Osteocyte (in vitro differentiated cells): ENCODE measurements around the gene FANCC. TPM values are rescaled to one million over a fixed set of nuclear protein-coding genes. Genes with fewer than 3 reads are reported as not detected.

Source experiments
- DNase-seq: peaks from one replicate; pipeline ENCODE4 v3.0.0; 2021; ENCODE audit warnings: mixed read lengths; ENCODE audit not compliant: unreplicated experiment; ENCODE audit errors: extremely low spot score
- H3K27ac Mint-ChIP-seq: one replicate; pipeline ENCODE4 v1.8.0; 2021; ENCODE audit warnings: mild to moderate bottlenecking, mixed read lengths; ENCODE audit not compliant: unreplicated experiment
- H3K27me3 Mint-ChIP-seq: one replicate; pipeline ENCODE4 v1.8.0; 2021; ENCODE audit warnings: mixed read lengths; ENCODE audit not compliant: unreplicated experiment
- H3K36me3 Mint-ChIP-seq: one replicate; pipeline ENCODE4 v1.8.0; 2021; ENCODE audit warnings: mixed read lengths; ENCODE audit not compliant: unreplicated experiment
- H3K4me1 Mint-ChIP-seq: one replicate; pipeline ENCODE4 v1.8.0; 2021; ENCODE audit warnings: mixed read lengths; ENCODE audit not compliant: unreplicated experiment
- H3K4me3 Mint-ChIP-seq: one replicate; pipeline ENCODE4 v1.8.0; 2021; ENCODE audit warnings: mild to moderate bottlenecking, moderate library complexity, mixed read lengths; ENCODE audit not compliant: unreplicated experiment
- H3K9me3 Mint-ChIP-seq: one replicate; pipeline ENCODE4 v1.8.0; 2021; ENCODE audit warnings: mixed read lengths; ENCODE audit not compliant: unreplicated experiment
- CTCF ChIP-seq: fragments of 200-600 bp; sonication (generic); IDR thresholded peaks from 2 replicates; pipeline ENCODE4 v1.5.0; 2021; ENCODE audit warnings: antibody characterized with exemption, mild to moderate bottlenecking, moderate library complexity
- total RNA-seq: library from RNA; stranded (reverse); gene quantifications from 2 replicates; pipeline ENCODE4 v1.2.1, GENCODE V29; 2021

FANCC gene
- total RNA-seq, 1 donor from 2014 or later, result 12.3 TPM

- no peaks in the 10 kb centered on the region for H3K9me3 Mint-ChIP-seq
- H3K36me3 Mint-ChIP-seq, result peaks cover 7% of the 10 kb centered on the region
- H3K4me1 Mint-ChIP-seq, result peaks cover 32% of the 10 kb centered on the region
- DNase-seq, result peak; percentile 51
- no peaks in the 10 kb centered on the region for H3K27me3 Mint-ChIP-seq
- no peak overlapping the region for H3K4me3 Mint-ChIP-seq
- no peak overlapping the region for H3K27ac Mint-ChIP-seq
- no peak for TF ChIP-seq CTCF
Observed at GRCh38 chr9:95132366-95133324, 184.9 kb downstream of the FANCC start.

DNA sequence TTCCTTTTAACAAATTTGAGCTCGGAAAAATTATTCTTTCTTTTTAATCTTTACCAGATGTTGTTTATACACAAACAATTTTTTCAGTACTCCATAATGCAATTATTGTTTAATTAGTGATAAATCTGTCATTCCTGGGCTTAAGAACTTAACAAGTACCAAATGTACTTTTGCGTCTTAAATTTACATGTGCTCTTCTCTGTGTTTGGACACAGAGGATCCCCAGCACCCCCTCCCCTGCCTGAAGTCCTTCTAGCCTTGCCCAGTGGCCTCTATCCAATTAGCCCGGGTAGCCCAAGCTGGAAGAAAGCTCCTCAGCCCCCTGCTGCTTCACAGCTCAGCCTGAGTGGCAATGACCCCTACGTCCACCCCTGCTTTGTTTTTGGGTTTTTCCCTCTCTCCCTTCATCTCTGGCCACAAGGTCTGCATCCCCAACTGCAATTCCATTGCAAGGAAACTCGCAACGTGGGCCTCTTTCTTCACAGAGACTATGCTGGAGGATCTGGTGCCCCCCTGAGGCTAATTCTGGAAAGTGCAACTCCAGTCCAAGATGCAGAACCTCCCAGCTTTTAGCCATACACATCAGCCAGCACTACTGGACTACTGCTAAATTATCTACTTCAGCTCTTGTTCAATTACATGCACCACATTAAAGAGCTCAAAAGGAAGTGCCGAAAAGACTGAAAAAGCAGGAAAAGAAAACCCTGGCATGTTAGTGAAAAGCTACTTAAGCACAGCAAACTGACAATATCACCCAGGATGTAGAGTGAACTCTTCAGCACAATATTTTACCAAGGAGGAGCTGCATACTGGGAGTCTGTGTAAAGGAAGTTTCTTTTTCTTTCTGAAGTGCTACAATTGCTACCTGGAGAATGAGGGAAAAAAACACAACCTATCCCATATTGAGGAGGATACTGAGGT lies 186.2 kb downstream of the FANCC start:
- peak; percentile 92 for TF ChIP-seq CTCF
- Mint-ChIP-seq H3K27ac (peak overlapping the region; percentile 62), H3K4me3 (no peak overlapping the region), H3K4me1 (peaks cover 46% of the 10 kb centered on the region), H3K36me3 (peaks cover 5% of the 10 kb centered on the region), H3K9me3 (no peaks in the 10 kb centered on the region), H3K27me3 (no peaks in the 10 kb centered on the region)
- DNase-seq, result peak; percentile 87

GRCh38 chr9:95130484-95130883 lies 187.0 kb downstream of the FANCC start:
- peaks cover 54% of the 10 kb centered on the region for H3K4me1 Mint-ChIP-seq
- H3K4me3 Mint-ChIP-seq, result no peak overlapping the region

GRCh38 chr9:95129476-95130291 lies 187.8 kb downstream of the FANCC start:
- no peak for TF ChIP-seq CTCF
- Mint-ChIP-seq H3K4me1 (peaks cover 62% of the 10 kb centered on the region), H3K36me3 (no peaks in the 10 kb centered on the region), H3K27ac (peak overlapping the region; percentile 33), H3K27me3 (no peaks in the 10 kb centered on the region), H3K9me3 (no peaks in the 10 kb centered on the region), H3K4me3 (no peak overlapping the region)
- DNase-seq, result peak; percentile 21

More at GRCh38 chr9:95130484-95130883, 187.0 kb downstream of the FANCC start:
- H3K27me3 Mint-ChIP-seq, result no peaks in the 10 kb centered on the region
- no peaks in the 10 kb centered on the region for H3K9me3 Mint-ChIP-seq
- peaks cover 5% of the 10 kb centered on the region for H3K36me3 Mint-ChIP-seq
- TF ChIP-seq CTCF, result no peak
- peak; percentile 23 for DNase-seq
- H3K27ac Mint-ChIP-seq, result peak overlapping the region; percentile 33
